HCT116 (cell line): Measurements from ENCODE around the gene TRPM6.

Experiments used
- EZH2 ChIP-seq: fragments of 200-600 bp; sonication (generic); IDR thresholded peaks from 2 replicates; pipeline ENCODE4 v1.6.1; 2017; ENCODE audit warnings: antibody characterized with exemption, mixed run types
- POLR2A ChIP-seq: IDR thresholded peaks from 2 replicates; pipeline ENCODE4 v1.7.0; 2011; ENCODE audit warnings: borderline replicate concordance; ENCODE audit not compliant: insufficient read depth, insufficient read length; ENCODE audit errors: extremely low read depth

GRCh38 chr9:74800226-74800625, 87.5 kb downstream of the TRPM6 start:
- TF ChIP-seq POLR2A (no peak), EZH2 (no peak)
